Measurements from ENCODE around the gene GAK. TPM values are rescaled to one million over a fixed set of nuclear protein-coding genes. Genes with fewer than 3 reads are reported as not detected.

GAK gene
- total and polyA plus RNA-seq, 2 of the 4 experiments (the other 2 are of a cell fraction): 45.1 to 133 TPM

- Histone ChIP-seq H3K27ac (ENCODE audit: insufficient read depth, low read length) (no peak overlapping the region), H3K9ac (ENCODE audit: low read depth, low read length) (no peak overlapping the region), H4K5ac (ENCODE audit: low read depth, low read length) (no peak overlapping the region), H3K18ac (ENCODE audit: low read depth, low read length) (no peak overlapping the region), H4K91ac (ENCODE audit: insufficient read depth, low read depth, low read length) (no peak overlapping the region), H3K56ac (ENCODE audit: extremely low read depth, insufficient read depth, low read length) (no peak overlapping the region), H2AFZ (replicated peaks; ENCODE audit: low read length, poor library complexity) (peak overlapping the region; percentile 49), H3K4me3 (ENCODE audit: insufficient read depth, low read depth, low read length) (no peak overlapping the region), H4K20me1 (ENCODE audit: insufficient read depth, low read length) (no peaks in the 10 kb centered on the region; the same call in 1 of the 2 replicates), H4K8ac (ENCODE audit: low read depth in 2 of 2, low read length in 2 of 2) (no peak overlapping the region), H2AK5ac (ENCODE audit: low read depth, low read length) (no peak overlapping the region), H3K9me1 (ENCODE audit: insufficient read depth, low read length) (no peaks in the 10 kb centered on the region), H3K4me1 (ENCODE audit: control insufficient read depth, insufficient read depth, low read length) (no peaks in the 10 kb centered on the region), H3K79me1 (ENCODE audit: low read depth in 1 of 2, low read length in 2 of 2) (no peaks in the 10 kb centered on the region), H3K36me3 (ENCODE audit: control insufficient read depth, insufficient read depth, low read length) (peaks cover 48% of the 10 kb centered on the region), H2BK20ac (ENCODE audit: low read depth, low read length) (no peak overlapping the region), H2BK5ac (ENCODE audit: low read depth, low read length, poor library complexity, severe bottlenecking) (no peak overlapping the region), H2BK120ac (ENCODE audit: low read depth, low read length) (no peak overlapping the region), H2BK15ac (ENCODE audit: low read depth, low read length) (no peak overlapping the region), H3K4me2 (ENCODE audit: low read depth, low read length) (no peak overlapping the region), H3K4ac (ENCODE audit: low read depth, low read length) (no peak overlapping the region), H3K9me3 (ENCODE audit: control insufficient read depth, insufficient read depth, low read length) (no peaks in the 10 kb centered on the region), H3K27me3 (ENCODE audit: control insufficient read depth, insufficient read depth, low read length) (no peaks in the 10 kb centered on the region), H3K23ac (ENCODE audit: low read depth, low read length) (no peak overlapping the region), H2AK9ac (replicated peaks; ENCODE audit: low read depth, low read length, poor library complexity) (no peak overlapping the region), H3K14ac (replicated peaks; ENCODE audit: low read depth, low read length) (no peak overlapping the region)
- intact Hi-C loops (cut with micrococcal nuclease): no loop called here
- DNase-seq: no peak
- WGBS, 2 experiments (ENCODE audit: extremely low coverage in 2 of 2, insufficient read length in 1 of 2): 84% methylated on average over 18 of the region's 24 CpGs; no CpG with 5 or more reads in 1 of the 2 experiments
- dilution Hi-C loops (cut with HindIII; ENCODE audit: low sequenced_read_pairs, unreplicated experiment): no loop called here
- ATAC-seq (ENCODE audit: low read depth): no peak
- ChIA-PET CTCF (no interaction called here), POLR2A (ENCODE audit: unreplicated experiment) (no interaction called here)
- in situ Hi-C loops (cut with MboI; ENCODE audit: low sequenced_read_pairs): no loop called here
- TF ChIP-seq FOS (IDR thresholded peaks at IDR 0.05; ENCODE audit: low read depth, low read length): no peak
- TF ChIP-seq MAFK (IDR thresholded peaks at IDR 0.05; ENCODE audit: low read depth, low read length): no peak
- no peak for TF ChIP-seq MXI1 (IDR thresholded peaks at IDR 0.05; ENCODE audit: borderline replicate concordance, low read depth, low read length)
- TF ChIP-seq USF2 (IDR thresholded peaks at IDR 0.05; ENCODE audit: low read depth, low read length): no peak
- no peak for TF ChIP-seq CHD1 (IDR thresholded peaks at IDR 0.05; ENCODE audit: low read depth, low read length)
- TF ChIP-seq BHLHE40 (IDR thresholded peaks at IDR 0.05; ENCODE audit: low read depth, low read length): no peak
- no peak for TF ChIP-seq RCOR1 (IDR thresholded peaks at IDR 0.05; ENCODE audit: insufficient replicate concordance, low read length)
- no peak for TF ChIP-seq POLR2A (IDR thresholded peaks at IDR 0.05; ENCODE audit: low read depth, low read length)
- TF ChIP-seq RFX5 (IDR thresholded peaks at IDR 0.05; ENCODE audit: low read depth, low read length): no peak
- TF ChIP-seq CTCF (conservative IDR thresholded peaks at IDR 0.05; ENCODE audit: low read depth, low read length): no peak
- TF ChIP-seq NFE2L2 (IDR thresholded peaks at IDR 0.05; ENCODE audit: low read depth, low read length): no peak
- TF ChIP-seq ELK1 (IDR thresholded peaks at IDR 0.05; ENCODE audit: borderline replicate concordance, low read depth, low read length): no peak
- no peak for TF ChIP-seq RAD21 (IDR thresholded peaks at IDR 0.05; ENCODE audit: low read length)
- no peak for TF ChIP-seq MAZ (IDR thresholded peaks at IDR 0.05; ENCODE audit: borderline replicate concordance, low read depth, low read length)
- TSS peak; percentile 43 for BruUV-seq (replicated peaks)
These were observed 27.4 kb upstream of the GAK start for GRCh38 chr4:959338-960139.

Measured in IMR-90 (cell line).